TTC549 (cell line): ENCODE measurements around the gene KCNA2.

ENCODE experiments used
- FAIRE-seq: peaks from 2 replicates; lab custom pipeline; 2012; peaks lifted over from hg19 to GRCh38; lab: Jason Lieb, UNC

The KCNA2 gene

DNA sequence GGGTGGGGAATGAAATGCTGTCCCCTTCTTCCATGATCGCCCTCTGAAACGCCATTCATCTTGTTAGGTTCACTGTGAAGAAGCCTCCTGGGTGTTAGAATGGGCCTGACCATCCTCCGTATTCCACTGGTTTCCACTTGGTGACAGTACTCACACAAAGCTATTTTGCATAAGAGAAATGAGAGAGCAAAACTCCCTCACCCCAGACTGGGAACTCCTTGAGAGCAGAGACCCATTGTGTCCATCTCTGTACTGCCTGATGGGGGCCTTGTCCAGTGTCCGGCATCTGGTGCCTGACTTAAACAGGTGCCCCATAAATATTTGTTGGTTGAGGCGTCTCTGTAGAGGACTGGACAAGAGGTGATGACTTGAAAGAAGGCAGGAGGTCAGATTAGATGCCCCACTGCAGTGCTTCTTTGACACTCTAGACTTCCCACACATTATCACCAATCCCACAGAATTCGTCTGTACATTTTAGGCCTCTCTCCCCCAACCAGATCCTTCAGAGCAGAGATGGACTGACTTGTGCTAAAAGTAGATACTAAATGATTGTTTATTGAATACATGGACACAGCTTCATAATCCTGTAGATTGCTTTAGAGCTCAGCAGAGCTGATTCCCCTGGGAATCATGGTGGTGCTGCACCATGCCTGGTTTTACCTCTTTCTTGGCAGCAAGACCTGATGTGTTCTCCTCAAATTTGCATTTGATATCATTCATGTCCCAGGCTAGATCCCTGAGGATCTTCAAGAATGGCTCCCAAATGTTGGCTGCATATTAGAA is 22.4 kb upstream of the KCNA2 start:
- no peak for FAIRE-seq

GRCh38 chr1:110627764-110628163 is 21.6 kb upstream of the KCNA2 start:
- FAIRE-seq, result no peak

- no peak for FAIRE-seq
Observed at GRCh38 chr1:110626889-110627288, 20.7 kb upstream of the KCNA2 start.

- no peak for FAIRE-seq
Observed at GRCh38 chr1:110620686-110621085, 14.5 kb upstream of the KCNA2 start.

DNA sequence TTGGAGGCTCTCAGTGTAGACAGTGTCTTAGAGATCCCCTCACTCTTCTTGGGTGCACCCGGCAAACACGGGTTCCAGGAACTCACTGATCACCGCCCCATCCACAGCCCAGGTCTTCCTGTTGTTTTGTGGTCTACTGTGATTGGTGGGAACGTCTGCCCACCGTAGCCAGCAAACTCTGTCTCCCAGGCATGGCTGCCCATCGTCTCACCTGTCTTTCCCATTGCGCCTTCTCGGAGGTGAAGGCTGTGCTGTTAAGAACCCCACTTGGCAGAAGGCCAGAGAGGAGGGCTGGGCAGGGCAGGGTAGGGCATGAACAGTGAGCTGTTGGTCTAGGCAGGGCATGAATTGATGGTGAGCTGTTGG is 14.1 kb upstream of the KCNA2 start:
- no peak for FAIRE-seq

DNA sequence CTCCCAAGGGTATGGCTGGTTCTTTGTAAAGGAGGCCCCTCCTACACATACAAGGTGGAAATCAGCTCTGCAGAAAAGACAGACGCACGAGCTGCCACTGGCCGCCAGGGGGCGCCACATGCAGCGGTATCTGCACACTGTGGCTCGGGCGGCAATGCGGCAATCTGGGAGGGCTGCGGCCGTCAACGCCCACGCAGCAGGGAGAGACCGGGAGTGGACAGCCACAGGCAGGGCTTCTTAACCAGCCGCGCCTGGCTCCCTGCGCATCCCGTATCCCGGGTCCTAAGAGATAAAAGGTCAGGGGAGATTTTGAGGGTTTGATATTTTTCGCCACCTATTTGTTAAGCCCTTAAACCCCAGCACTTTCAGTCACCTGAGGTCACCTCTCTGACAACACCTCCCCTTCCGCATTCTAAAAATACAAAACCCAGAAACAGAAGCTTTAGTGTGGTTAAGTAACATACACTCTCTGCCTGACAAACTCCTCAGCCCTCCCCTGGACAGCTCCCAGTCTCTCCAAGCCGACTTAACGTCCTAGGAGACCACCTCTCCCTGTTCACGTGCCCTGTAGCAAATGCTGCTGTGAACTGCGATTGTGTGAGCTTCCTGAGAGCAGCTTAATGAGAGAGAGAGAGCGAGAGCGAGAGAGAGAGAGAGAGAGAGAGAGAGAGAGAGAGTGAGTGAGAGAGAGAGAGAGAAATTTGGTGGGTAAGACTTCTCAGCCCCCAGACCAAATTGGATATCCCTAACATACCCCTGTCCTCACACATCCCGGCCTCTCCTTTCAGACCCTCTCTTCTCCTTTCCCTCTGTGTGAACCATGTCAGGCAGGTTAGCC is 13.5 kb upstream of the KCNA2 start:
- FAIRE-seq, result no peak

- FAIRE-seq, result no peak
Observed at GRCh38 chr1:110618668-110619067, 12.5 kb upstream of the KCNA2 start.

GRCh38 chr1:110617589-110617988 is 11.4 kb upstream of the KCNA2 start:
- no peak for FAIRE-seq

DNA sequence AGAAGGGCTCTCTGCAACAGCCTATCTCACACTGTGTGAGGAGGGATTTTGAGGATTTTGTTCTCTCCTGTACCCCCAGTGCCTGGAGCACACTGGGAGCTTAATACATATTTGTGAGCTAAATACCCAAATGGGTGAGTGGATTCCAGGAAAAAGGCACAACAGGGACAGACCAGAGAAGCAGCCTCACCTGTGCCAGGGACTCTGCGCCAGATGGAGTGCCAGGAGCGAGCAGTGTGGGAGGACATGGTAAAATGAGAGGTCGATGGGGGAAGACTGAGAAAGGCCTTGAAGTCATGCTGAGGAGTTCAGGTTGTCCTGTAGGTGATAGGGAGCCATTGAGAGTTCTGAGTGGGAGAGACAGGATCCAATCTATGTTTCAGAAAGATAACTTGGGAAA is 11.0 kb upstream of the KCNA2 start:
- FAIRE-seq, result no peak

DNA sequence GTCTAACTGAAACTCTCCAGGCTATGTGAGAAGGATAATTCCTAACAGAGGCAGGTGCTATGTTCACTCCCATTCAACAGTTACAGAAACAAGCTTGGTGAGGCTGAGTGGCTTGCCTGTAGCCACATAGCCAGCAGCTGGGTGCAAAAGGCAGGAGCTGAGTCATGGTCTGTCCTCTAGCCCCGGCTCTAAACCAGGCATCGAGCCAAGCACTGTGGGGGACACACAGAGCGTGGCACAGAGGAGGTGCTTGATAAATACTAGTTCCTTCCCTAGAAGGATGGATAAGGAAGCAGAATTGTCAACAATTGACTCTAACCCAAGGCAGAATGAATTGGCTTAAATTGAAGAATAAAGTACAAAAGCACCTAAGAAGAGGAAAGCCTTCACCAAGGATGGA is 10.4 kb upstream of the KCNA2 start:
- no peak for FAIRE-seq

DNA sequence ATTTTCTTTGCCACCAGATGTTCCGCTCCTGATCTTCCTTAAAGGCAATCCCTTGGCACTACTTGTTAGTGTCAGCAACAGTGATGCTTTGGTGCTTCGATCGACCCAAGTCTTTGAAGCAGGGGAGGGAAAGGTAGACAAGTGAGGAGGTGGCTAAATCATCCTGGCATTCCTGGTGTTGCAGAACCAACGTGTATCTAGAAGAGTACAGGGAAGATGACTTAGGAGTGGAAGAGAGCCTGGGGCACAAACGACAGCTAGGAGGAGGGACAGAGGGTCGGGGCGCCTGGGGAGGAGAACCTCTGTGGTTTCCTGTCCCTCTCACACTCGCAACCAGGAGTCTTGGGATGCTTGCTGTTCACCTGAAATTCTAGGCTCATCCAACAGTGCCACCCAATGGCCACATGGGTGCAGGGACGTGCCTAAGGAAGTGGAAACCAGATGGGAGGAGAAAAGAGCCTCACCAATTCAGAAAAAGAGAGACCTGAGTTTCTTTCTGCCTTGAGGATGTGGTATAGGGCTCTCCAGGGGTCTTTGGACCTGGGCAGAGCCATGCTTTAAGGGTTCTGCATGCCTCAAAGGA is 9.5 kb upstream of the KCNA2 start:
- no peak for FAIRE-seq

DNA sequence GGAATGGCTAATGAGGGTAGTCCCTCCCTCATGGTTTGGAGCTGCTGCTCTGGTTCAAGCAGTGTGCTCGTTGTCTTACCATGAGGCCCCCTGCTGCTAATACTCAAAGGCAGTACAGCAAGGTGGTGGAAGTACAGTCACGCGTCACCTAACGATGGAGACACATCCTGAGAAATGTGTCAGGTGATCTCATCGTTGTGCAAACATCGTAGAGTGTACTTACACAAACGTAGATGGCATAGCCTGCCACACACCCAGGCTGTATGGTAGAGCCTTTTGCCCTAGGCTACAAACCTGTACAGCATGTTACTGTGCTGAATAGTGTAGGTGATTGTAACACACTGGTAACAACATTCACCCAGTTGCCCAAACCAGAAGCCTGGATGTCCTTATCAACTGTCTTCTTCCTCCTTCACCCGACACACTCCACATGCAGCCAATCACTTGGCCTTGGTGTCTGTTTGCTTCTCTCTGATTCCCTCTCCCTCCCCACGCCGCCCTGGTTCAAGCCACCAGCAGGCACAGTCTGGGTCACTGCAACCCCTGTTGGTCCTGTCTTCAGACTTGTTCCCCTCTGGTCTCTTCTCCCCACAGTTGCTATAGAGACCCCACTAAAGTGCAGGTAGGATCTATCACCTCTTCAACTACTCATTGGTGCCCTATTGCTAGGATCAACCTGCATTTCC is 6.0 kb upstream of the KCNA2 start:
- no peak for FAIRE-seq

DNA sequence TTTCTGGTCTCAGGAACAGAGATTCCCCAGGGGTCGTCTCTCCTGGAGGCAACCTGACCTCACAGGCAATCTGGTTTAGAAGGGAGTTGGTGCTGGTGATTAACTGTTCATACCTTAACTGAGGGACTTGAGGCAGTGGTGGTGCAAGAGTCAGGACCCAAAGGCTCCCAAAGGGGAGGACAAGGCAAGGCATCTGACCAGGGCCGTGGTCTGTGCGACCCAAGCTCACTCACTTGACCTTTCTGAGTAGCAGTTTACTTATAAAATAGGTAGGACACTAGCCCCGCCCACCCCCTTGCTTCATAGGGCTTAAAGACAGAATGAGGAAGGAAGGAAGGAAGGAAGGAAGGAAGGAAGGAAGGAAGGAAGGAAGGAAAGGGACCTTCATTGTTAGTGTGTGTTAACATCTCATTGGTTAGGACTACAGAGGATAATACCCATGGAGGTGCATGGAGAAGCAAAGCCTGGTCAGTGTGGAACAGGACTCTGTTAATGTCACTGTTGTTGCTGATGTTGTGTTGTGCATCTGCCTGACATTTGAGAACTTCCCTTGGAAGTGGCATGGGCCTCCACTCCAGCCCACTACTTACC is 4.6 kb upstream of the KCNA2 start:
- no peak for FAIRE-seq

DNA sequence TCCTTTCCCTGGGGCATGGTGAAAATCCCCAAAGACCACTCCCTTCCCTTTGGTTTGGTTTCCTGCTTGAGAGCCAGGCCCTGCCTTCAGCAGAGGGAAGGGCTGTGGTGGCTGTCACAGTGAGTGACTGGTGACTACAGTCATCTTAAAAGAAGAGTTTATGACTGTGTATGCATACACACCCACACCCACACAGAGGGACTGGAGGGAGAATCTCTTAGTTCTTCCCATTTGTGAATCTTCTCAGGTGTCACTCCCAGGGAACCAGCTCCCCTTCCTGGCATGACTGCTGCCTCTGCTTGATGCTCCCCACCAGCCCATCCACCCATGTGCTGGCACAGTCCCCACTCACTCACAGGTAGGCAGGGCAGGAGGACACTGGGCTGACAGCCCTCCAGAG is 3.9 kb upstream of the KCNA2 start:
- no peak for FAIRE-seq

GRCh38 chr1:110608247-110608646 is 2.1 kb upstream of the KCNA2 start:
- FAIRE-seq, result no peak

- FAIRE-seq, result no peak
Observed at GRCh38 chr1:110607536-110608230, 1.5 kb upstream of the KCNA2 start.

DNA sequence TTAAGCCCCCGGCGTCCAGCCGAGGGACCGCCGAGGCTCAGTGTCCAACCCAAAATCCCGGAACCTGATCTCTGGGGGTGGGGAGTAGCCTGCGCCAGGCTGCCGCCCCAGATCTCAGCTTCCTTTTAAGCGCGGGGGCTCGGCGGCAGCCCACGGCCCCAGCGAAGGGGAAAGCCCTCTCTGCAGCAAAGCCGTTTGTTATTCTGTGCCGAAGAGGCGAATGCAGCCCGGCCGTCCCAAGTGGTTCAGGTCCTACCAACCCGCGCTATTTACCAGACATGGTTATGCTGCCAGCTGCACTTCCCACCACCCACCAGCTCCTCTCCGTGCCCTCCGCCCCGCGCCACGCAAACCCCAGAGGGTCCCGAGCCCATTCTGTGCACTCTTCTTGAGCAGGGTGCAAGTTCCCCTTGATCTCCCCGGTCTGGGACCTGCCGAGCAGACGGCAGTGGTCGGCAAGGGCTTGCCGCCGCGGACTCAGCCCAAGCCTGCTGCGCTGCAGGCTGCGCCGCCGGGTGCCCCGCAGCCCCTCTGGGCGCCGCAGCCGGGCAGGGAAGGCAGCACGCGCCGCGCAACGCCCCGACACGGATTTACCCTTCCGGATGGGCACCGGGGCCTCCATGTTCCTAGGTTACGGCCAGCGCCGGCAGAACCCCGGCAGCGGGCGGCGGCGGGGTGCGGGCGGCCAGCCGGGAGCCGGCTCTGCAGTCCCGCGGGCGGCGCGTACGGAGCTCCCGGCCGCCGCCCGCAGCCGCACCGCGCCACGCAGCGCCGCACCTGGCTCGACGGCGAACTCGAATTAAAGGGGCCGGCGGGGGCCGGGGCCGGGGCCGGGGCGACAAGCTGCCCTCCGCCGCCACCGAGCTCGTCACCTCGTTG is 738 bp upstream of the KCNA2 start:
- FAIRE-seq, result no peak

DNA sequence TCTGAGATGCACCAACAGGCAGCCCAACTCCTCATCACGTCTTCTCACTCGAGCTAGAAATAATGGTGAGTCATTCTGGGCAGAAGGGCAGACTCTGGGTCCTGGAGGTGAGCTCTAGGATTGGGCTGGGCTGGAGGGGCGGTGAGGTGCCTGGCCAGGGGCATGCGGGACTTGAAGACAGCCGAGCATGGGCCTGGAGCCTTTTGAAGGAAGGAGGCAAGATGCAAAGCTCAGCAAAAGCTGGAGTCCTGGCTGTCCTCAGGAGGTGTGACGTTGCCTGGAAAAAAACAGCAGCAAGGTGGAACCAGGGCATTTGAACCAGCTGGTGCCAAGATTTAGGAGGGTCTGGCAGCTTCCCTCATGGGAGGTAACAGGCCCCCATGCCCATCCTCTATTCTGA is 712 bp downstream of the KCNA2 start:
- no peak for FAIRE-seq

GRCh38 chr1:110604586-110605148 is 1.5 kb downstream of the KCNA2 start:
- no peak for FAIRE-seq

- no peak for FAIRE-seq
Observed at GRCh38 chr1:110603058-110603457, 3.1 kb downstream of the KCNA2 start.
